ENCODE data around the gene BRD4. TPM values are rescaled to one million over a fixed set of nuclear protein-coding genes. Genes with fewer than 3 reads are reported as not detected.

Gene BRD4
- total RNA-seq, 3 donors from 2014 or later, result 102 to 113 (median 112) TPM

DNA sequence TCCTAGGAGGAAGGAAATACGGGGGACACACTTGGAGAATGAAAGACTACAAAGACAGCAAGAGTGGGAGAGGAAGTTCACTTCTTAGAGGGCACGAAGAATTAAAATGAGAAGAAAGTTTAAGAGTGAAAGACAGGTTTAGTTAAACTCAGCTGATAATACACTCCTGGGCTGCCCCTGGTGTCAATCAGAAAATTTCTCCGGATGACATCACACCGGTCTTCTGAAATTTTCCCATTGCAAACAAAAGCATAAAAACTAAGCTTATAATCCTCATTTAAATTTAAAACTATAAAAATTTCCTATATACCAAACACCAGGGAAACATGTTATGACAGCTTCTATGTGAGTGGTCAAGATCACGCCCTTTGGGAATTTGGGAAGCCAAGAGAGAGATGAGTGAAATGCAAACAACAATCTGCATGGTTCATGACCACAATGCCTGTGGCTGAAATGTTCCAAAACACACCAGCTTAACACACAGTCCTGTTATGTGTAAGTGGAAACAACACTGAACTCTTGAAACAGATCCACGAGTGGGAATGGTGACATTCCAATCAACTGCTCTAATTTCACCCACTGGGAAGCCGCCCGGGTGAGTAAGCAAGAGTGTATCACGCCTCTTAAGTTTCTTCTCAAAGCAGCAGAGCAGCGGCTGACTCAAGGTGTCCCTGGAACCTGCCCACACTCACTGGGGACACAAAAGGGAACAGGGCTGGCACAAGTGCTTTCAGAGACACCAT, 49.0 kb downstream of the BRD4 start:
- Mint-ChIP-seq H3K4me3 (peak overlapping the region; percentile 55), H3K27me3 (ENCODE audit: low read depth) (no peaks in the 10 kb centered on the region), H3K4me1 (ENCODE audit: low read depth) (peaks cover 94% of the 10 kb centered on the region), H3K9me3 (no peaks in the 10 kb centered on the region), H3K36me3 (ENCODE audit: insufficient read depth) (no peaks in the 10 kb centered on the region)
- no peak for DNase-seq
- ATAC-seq, result peak; percentile 65 to 75

DNA sequence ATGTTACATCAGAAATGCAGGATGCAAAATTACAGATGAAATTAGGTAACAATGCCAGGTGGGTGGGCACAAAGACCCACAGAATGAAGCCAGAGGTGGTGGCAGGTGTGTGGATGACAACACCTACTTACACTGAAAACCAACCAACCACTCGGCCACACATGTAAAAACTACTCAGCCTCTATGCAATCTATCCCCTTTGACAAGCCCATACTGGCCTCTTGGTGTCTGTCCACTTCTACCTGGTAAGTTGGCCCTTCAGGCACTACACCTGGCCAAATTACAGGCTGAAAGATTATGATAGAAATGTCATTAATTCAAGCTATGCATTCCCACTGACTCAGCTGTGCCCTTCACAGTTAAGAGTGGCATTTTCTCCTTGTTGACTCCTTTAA, 50.0 kb downstream of the BRD4 start:
- DNase-seq, result no peak

DNA sequence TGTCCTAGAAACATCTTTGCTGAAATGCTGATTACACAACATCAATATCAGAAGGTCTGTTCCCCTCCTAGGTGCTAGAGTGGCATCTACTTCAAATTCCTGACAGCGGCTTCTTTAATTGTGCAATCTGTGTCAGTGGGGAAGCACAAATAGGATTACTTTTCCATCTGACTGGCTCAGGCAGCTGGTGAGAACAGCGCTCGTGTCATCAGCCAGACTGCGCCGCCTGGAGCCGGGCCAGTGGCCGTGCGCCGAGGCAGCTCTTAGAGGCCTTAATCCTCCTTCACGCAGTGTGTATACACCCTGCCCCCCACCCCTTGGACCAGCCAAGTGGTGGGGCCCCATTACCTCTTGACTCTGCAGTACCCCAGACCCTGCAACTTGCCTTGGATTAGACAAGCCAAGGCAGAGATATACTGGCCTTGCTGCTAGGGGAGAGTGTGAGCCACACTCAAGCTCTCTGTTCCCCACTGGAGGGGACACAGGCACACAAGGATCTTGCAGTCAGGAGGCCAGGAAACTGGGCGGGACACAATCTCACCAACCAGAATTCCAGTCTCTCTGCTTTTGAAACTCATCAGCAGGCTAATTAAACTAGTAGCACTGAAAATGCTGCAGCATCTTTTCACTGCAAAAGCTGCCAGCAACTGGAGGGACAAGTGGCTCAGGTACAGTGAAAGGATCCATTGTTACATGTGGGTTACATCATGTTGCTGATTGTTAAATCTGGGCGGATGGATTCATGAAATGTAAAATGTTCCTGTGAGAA, 51.2 kb downstream of the BRD4 start:
- H3K9me3 Mint-ChIP-seq, result no peaks in the 10 kb centered on the region
- peaks cover 2% of the 10 kb centered on the region for H3K36me3 Mint-ChIP-seq (ENCODE audit: insufficient read depth)
- H3K4me1 Mint-ChIP-seq (ENCODE audit: low read depth), result peaks cover 91% of the 10 kb centered on the region
- no peaks in the 10 kb centered on the region for H3K27me3 Mint-ChIP-seq (ENCODE audit: low read depth)
- H3K4me3 Mint-ChIP-seq, result peak overlapping the region; percentile 25
- ATAC-seq, result no peak
- DNase-seq, result no peak

More for the DNA sequence above, 50.0 kb downstream of the BRD4 start:
- ATAC-seq, result no peak
- H3K27me3 Mint-ChIP-seq (ENCODE audit: low read depth), result no peaks in the 10 kb centered on the region
- no peaks in the 10 kb centered on the region for H3K9me3 Mint-ChIP-seq
- H3K4me3 Mint-ChIP-seq, result peak overlapping the region; percentile 50
- peaks cover 89% of the 10 kb centered on the region for H3K4me1 Mint-ChIP-seq (ENCODE audit: low read depth)
- H3K36me3 Mint-ChIP-seq (ENCODE audit: insufficient read depth), result no peaks in the 10 kb centered on the region

DNA sequence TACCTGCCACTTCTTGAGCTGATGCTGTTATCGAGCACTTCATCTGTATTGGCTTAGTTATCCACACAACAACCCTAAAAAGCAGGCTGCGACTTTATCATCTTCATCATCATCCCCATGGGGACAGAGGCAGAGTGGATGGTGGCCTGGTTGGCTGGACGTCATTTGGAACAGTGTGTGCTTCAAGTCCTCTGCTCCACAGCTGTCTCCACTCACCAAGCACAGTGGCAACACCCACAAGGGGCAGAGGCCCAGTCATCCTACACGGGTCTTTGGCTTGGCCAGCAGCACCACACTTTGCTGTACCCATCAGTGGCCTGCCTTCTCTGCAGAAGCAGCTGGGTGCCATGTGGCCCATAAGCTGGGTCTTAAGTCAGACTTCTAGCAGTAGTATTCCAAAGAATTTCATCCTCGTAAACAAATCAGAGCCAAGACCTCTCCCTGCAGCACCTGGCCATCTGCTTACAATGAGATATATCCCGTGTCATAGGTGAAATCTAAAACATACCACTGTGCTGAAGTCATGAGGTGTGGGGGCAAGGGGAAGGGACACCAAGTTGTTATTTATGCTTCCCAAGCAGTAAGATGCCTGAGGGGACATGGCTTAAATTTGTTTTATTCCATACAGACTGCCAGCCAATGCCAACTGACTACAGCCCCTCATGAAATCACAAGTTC, 52.2 kb downstream of the BRD4 start:
- Mint-ChIP-seq H3K4me1 (ENCODE audit: low read depth) (peaks cover 88% of the 10 kb centered on the region), H3K36me3 (ENCODE audit: insufficient read depth) (peaks cover 2% of the 10 kb centered on the region)
- ATAC-seq, result no peak

DNA sequence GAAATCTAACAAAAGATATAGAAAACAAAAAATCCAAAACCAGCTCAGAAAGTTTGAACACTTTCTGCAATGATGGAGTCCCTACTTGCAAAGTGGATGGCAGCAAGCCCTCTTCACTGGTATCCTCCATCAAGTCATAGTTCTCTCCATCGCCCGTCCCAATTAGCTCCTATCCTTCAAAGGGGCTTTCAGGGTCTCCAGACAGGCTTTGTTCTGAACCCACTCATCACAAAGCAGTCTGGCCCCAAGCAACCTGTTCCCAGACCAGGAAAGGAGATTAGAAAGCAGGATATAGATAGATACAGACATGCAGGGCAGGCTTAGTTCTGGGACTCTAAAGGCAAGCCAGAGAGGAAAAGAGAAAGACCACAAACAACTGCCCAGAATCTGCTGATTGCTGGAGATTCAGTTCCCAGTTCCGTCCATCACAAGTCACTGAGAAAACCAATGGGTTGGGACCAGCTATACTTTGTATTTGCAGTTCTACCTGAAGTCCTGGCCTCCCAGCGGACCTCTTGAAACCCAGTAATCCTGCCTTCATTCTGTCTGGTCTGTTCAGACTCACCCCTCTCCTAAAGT, 52.9 kb downstream of the BRD4 start:
- no peak for DNase-seq
- Mint-ChIP-seq H3K36me3 (ENCODE audit: insufficient read depth) (peaks cover 2% of the 10 kb centered on the region), H3K4me3 (no peak overlapping the region), H3K27me3 (ENCODE audit: low read depth) (no peaks in the 10 kb centered on the region), H3K4me1 (ENCODE audit: low read depth) (peaks cover 80% of the 10 kb centered on the region), H3K9me3 (no peaks in the 10 kb centered on the region)
- ATAC-seq, result no peak

More for the DNA sequence above, 52.2 kb downstream of the BRD4 start:
- H3K4me3 Mint-ChIP-seq, result no peak overlapping the region
- no peaks in the 10 kb centered on the region for H3K27me3 Mint-ChIP-seq (ENCODE audit: low read depth)
- no peaks in the 10 kb centered on the region for H3K9me3 Mint-ChIP-seq
- no peak for DNase-seq

DNA sequence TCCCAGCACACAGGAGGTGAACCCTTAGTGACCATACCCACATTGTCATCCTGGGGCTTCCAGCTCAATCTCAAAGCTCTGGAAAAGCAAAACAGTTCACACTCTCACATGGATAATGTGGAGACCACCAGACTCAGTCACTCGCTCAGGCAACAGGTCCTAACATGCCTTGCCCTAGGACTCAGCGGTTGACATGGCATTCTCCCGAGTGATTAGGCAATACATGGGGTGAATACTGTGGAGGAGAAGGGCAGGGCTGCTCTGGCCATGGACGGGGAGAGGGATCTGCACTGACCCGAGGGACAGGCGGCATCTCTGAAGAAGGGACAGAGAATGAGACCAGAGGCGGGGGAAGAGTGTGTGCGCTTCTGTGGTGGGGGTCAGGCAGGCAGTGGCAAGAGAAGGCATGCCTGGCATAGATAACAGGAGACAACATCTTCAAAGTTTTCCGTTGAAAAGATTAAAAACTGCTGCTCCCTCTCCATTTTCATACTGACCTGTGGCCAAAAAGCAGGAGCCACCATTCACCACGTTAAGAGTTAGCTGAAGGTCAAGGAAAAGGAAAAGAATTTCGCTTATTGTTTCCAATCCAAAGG, 55.6 kb downstream of the BRD4 start:
- Mint-ChIP-seq H3K4me1 (ENCODE audit: low read depth) (peaks cover 61% of the 10 kb centered on the region), H3K4me3 (no peak overlapping the region), H3K9me3 (no peaks in the 10 kb centered on the region), H3K27me3 (ENCODE audit: low read depth) (no peaks in the 10 kb centered on the region), H3K36me3 (ENCODE audit: insufficient read depth) (peaks cover 10% of the 10 kb centered on the region)
- no peak for DNase-seq
- no peak for ATAC-seq

DNA sequence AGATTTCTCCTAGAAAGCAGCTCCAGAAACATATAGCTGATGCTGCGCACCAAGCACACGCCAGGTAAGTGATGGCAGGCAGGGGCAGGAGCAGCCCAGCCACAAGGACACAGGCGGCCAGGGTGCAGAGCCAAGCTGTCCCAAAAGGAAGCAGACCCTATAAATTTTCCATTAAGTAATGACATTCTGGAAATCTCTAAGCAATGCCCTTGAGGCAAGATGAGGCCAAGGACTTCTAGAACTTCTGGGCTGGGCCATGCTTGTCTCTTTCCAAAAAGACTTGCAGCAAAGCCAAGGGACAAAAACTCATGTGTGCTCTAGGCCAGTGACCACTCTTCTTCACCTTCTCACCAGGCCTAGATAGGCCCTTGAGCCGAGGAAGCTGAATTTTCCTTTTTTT, 57.9 kb downstream of the BRD4 start:
- H3K27me3 Mint-ChIP-seq (ENCODE audit: low read depth), result no peaks in the 10 kb centered on the region
- ATAC-seq (no peak), DNase-seq (no peak)
- peaks cover 25% of the 10 kb centered on the region for H3K36me3 Mint-ChIP-seq (ENCODE audit: insufficient read depth)
- H3K9me3 Mint-ChIP-seq, result no peaks in the 10 kb centered on the region
- peaks cover 52% of the 10 kb centered on the region for H3K4me1 Mint-ChIP-seq (ENCODE audit: low read depth)
- no peak overlapping the region for H3K4me3 Mint-ChIP-seq

DNA sequence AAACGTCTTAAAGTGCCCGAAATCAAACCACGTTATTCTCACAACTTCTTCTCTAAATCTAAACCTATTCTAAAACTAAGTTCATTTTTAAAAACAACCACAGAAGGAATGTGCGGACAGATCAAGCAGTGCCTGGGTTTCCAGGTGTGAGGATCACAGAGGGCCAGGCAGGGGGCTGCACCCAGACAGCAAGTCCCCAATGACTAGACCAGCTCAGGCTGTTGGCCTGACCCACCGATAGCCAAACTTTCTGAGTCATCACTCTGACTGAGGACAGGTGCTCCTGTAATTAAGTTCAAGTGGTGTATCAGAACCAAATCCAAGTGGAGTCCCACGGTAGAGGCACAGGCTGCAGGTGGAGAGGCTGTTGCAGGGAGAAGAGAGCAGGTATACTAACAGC, 62.5 kb downstream of the BRD4 start:
- no peak for ATAC-seq
- peaks cover 39% of the 10 kb centered on the region for H3K36me3 Mint-ChIP-seq (ENCODE audit: insufficient read depth)
- H3K4me3 Mint-ChIP-seq, result no peak overlapping the region
- no peaks in the 10 kb centered on the region for H3K27me3 Mint-ChIP-seq (ENCODE audit: low read depth)
- H3K9me3 Mint-ChIP-seq, result no peaks in the 10 kb centered on the region
- DNase-seq, result no peak
- H3K4me1 Mint-ChIP-seq (ENCODE audit: low read depth), result peaks cover 24% of the 10 kb centered on the region

DNA sequence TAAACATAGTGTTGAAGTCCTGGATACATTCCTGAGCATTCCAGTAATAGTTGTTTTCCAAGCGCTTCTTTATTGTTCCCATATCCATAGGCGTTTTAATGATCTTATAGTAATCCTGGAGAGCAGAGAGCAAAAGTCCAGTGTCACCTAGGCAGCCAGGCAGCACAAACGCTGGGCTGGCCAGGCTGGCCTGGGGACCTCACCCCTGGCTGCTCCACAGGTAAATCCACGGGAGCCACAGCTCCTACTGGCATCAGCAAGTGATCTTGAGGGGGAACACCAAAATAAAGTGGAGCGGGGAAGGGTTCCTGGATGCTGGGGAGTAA, 63.4 kb downstream of the BRD4 start:
- Mint-ChIP-seq H3K9me3 (no peaks in the 10 kb centered on the region), H3K27me3 (ENCODE audit: low read depth) (no peaks in the 10 kb centered on the region), H3K4me1 (ENCODE audit: low read depth) (peaks cover 19% of the 10 kb centered on the region), H3K4me3 (no peak overlapping the region), H3K36me3 (ENCODE audit: insufficient read depth) (peaks cover 41% of the 10 kb centered on the region)
- ATAC-seq, result no peak
- no peak for DNase-seq

DNA sequence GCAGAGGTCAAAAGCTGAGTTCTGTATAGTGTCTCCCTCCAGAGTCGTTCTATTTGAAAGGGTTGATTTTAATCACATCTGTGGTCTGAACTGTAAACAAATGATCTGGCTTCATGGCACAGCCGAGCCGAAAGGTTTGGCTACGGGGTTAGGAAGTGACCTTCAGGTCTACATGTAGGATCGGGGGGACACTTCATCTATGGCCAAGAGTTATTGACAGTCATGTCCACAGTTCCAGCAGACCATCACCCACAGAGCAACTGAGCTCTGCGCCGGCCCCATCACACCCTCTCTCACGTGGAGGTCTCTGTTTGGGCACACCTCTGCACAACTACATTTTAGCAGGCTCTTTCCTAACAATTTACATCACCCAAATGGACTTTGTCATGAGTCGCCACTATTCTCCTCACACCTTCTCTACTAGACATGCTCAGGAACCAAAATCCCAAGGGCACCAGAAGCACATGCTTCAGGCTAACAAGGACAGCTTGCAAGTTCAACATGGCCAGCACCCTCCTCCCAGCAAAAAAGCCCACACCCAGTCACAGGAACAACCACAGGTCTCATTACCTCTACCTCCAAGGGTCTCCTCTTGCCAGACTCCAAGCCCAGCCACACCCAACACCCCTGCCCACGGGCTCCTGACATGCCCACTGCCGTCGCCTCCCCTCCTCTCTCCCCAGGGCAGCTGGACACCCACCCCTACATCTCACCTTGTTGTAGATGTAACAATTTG, 64.0 kb downstream of the BRD4 start:
- Mint-ChIP-seq H3K9me3 (no peaks in the 10 kb centered on the region), H3K4me3 (no peak overlapping the region)

DNA sequence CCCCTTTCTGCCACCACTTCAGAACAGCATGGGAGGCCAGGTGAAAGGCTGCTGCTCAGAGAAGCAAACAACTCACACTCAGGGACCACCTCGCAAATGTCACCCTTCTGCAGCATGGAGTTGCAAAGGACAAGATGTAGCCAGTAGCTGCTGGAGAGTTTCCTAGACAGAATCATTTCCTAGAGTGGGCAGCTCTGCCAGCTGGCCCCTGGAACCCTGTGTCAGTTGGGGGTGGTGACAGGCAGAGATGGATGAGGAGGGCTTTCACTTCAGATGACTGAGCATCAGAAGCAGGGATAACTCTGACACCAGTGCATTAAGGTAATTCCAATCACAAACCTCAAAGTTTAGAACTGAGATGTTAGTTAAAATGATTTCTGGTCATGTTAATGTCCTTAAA, 65.7 kb downstream of the BRD4 start:
- no peaks in the 10 kb centered on the region for H3K27me3 Mint-ChIP-seq (ENCODE audit: low read depth)
- no peak overlapping the region for H3K4me3 Mint-ChIP-seq
- peaks cover 43% of the 10 kb centered on the region for H3K36me3 Mint-ChIP-seq (ENCODE audit: insufficient read depth)
- H3K4me1 Mint-ChIP-seq (ENCODE audit: low read depth), result peaks cover 16% of the 10 kb centered on the region
- ATAC-seq, result no peak
- no peaks in the 10 kb centered on the region for H3K9me3 Mint-ChIP-seq
- no peak for DNase-seq

More for the DNA sequence above, 64.0 kb downstream of the BRD4 start:
- H3K36me3 Mint-ChIP-seq (ENCODE audit: insufficient read depth), result peaks cover 44% of the 10 kb centered on the region
- ATAC-seq (no peak), DNase-seq (no peak)
- H3K4me1 Mint-ChIP-seq (ENCODE audit: low read depth), result peaks cover 18% of the 10 kb centered on the region
- no peaks in the 10 kb centered on the region for H3K27me3 Mint-ChIP-seq (ENCODE audit: low read depth)

DNA sequence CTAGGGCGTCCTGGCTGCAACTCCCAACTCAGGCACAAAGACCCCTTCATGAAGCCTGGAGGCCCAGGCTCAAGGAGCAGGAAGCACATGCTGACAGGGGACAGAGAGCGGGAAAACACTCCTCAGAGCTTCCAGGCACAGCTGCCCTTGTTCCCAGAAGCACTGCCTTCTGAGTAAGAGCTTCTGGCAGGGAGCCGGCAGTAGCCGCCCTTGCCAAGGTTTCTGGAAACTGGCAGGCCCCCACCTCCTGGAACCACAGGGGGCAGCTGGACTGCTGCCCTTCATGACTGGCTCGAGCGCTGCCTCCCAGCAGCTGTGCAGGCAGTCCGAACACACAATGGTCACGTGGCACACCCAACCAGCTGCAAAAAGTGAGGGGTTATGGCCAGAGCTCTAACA, 66.5 kb downstream of the BRD4 start:
- Mint-ChIP-seq H3K4me3 (no peak overlapping the region), H3K27me3 (ENCODE audit: low read depth) (no peaks in the 10 kb centered on the region), H3K4me1 (ENCODE audit: low read depth) (peaks cover 8% of the 10 kb centered on the region), H3K9me3 (no peaks in the 10 kb centered on the region), H3K36me3 (ENCODE audit: insufficient read depth) (peaks cover 35% of the 10 kb centered on the region)
- ATAC-seq (no peak), DNase-seq (no peak)

DNA sequence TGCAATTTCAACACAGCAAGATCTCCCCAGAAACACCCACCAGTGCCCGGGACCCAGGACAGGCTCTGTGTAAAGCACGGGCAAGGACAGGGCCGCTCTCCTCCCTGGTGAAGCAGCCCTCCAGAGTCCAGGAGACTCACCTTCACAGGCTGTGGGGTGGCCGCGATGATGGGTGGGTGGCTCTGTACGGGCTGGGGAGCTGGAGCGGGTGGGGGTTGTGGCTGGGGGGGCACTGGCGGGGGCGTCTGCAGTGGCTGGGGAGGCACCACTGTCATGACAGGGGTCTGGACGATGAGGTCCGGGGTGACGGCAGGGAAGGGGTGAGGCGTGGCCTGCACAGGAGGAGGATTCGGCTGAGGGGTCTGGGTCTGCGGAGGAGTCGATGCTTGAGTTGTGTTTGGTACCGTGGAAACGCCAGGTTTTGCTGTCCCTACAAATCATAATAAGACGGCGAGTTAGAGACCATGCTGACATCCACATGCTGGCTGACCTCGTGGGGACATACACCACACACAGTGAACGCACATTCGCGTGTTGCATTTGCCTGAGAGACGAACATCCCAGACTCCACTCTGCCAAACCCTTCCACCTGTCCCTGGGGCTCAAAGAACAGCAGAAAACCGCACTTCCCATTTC, 67.0 kb downstream of the BRD4 start:
- Mint-ChIP-seq H3K4me3 (no peak overlapping the region), H3K27me3 (ENCODE audit: low read depth) (no peaks in the 10 kb centered on the region), H3K4me1 (ENCODE audit: low read depth) (peaks cover 8% of the 10 kb centered on the region), H3K9me3 (no peaks in the 10 kb centered on the region), H3K36me3 (ENCODE audit: insufficient read depth) (peaks cover 39% of the 10 kb centered on the region)
- ATAC-seq (no peak), DNase-seq (no peak)

Data from activated T-cell treated with anti-CD3 and anti-CD28 coated beads, Interleukin-2, amount 50 U/mL, for 4 hours (primary cell).